PC-9 (cell line): ENCODE measurements around the gene FLAD1. TPM values are rescaled to one million over a fixed set of nuclear protein-coding genes. Genes with fewer than 3 reads are reported as not detected.

ENCODE experiments used
- BruUV-seq: library from RNA; stranded (reverse); fragments of 400-500 nt; replicated peaks from 2 replicates; lab custom pipeline; 2021; lab: Mats Ljungman, UMichigan
- CTCF ChIA-PET: fragments of 300-600 bp; sonication (Branson Sonifier 250); formaldehyde crosslinking; loops from one replicate; lab custom pipeline; 2022; ENCODE audit warnings: antibody characterized with exemption; lab: Charles Lee
- POLR2A ChIA-PET: fragments of 300-600 bp; sonication (Branson Sonifier 250); formaldehyde crosslinking; loops from one replicate; lab custom pipeline; 2022; ENCODE audit warnings: antibody characterized with exemption; ENCODE audit not compliant: unreplicated experiment; lab: Charles Lee
- DNase-seq, 2 experiments: peaks; one replicate each; pipeline versions ENCODE4 v3.0.0 to v3.0.0-alpha.2; 2015 to 2022; ENCODE audit warnings: mixed read lengths in 1 of 2
- H2AFZ ChIP-seq: fragments of 200-600 bp; sonication (generic); 2 replicates; pipeline ENCODE4 v1.8.1; 2017; ENCODE audit warnings: antibody characterized with exemption
- H3F3A ChIP-seq: fragments of 200-600 bp; sonication (generic); 2 replicates; pipeline ENCODE4 v1.8.1; 2017; ENCODE audit warnings: antibody characterized with exemption, mild to moderate bottlenecking, low read depth; ENCODE audit not compliant: insufficient read depth
- H3K27ac ChIP-seq: fragments of 200-600 bp; sonication (generic); 2 replicates; pipeline ENCODE4 v1.6.1; 2016; ENCODE audit warnings: mixed run types
- H3K27me3 ChIP-seq: fragments of 200-600 bp; sonication (generic); 2 replicates; pipeline ENCODE4 v1.6.1; 2016; ENCODE audit warnings: low read depth, mixed run types; ENCODE audit not compliant: insufficient read depth
- H3K36me3 ChIP-seq: fragments of 200-600 bp; sonication (generic); 2 replicates; pipeline ENCODE4 v1.6.1; 2016; ENCODE audit warnings: low read depth, mixed run types
- H3K4me1 ChIP-seq: fragments of 200-600 bp; sonication (generic); replicated peaks from 2 replicates; pipeline ENCODE4 v1.6.1; 2016; ENCODE audit warnings: mixed run types; ENCODE audit not compliant: insufficient read depth
- H3K4me2 ChIP-seq: fragments of 200-600 bp; sonication (generic); 2 replicates; pipeline ENCODE4 v1.6.1; 2017; ENCODE audit warnings: mixed run types
- H3K4me3 ChIP-seq: fragments of 200-600 bp; sonication (generic); 2 replicates; pipeline ENCODE4 v1.6.1; 2016; ENCODE audit warnings: mixed run types
- H3K79me2 ChIP-seq: fragments of 200-600 bp; sonication (generic); 2 replicates; pipeline ENCODE4 v1.6.1; 2017; ENCODE audit warnings: low read depth, mixed run types
- H3K9me2 ChIP-seq: fragments of 200-600 bp; sonication (generic); 2 replicates; pipeline ENCODE4 v1.8.1; 2017; ENCODE audit warnings: mild to moderate bottlenecking; ENCODE audit not compliant: insufficient read depth
- H3K9me3 ChIP-seq: fragments of 200-600 bp; sonication (generic); 2 replicates; pipeline ENCODE4 v1.8.1; 2016; ENCODE audit warnings: low read depth; ENCODE audit not compliant: insufficient read depth
- H4K20me1 ChIP-seq: fragments of 200-600 bp; sonication (generic); 2 replicates; pipeline ENCODE4 v1.8.1; 2017; ENCODE audit not compliant: insufficient read depth
- CTCF ChIP-seq: fragments of 200-600 bp; sonication (generic); conservative IDR thresholded peaks from 2 replicates; pipeline ENCODE4 v1.6.1; 2017; ENCODE audit warnings: mixed run types, antibody characterized with exemption, mild to moderate bottlenecking, moderate library complexity
- EZH2 ChIP-seq: fragments of 200-600 bp; sonication (generic); IDR thresholded peaks from 2 replicates; pipeline ENCODE4 v1.8.0; 2017; ENCODE audit warnings: antibody characterized with exemption, low read depth
- intact Hi-C: fragments of 100-400 bp; cut with micrococcal nuclease; formaldehyde crosslinking; loops from one replicate; pipeline ENCODE4 v1.10.0; 2022; ENCODE audit not compliant: unreplicated experiment
- total RNA-seq: library from RNA; stranded (reverse); gene quantifications from 2 replicates; pipeline ENCODE4 v1.2.3, GENCODE V29; 2021

FLAD1 gene
- total RNA-seq, 1 experiment from 2014 or later = 54.2 TPM

DNA sequence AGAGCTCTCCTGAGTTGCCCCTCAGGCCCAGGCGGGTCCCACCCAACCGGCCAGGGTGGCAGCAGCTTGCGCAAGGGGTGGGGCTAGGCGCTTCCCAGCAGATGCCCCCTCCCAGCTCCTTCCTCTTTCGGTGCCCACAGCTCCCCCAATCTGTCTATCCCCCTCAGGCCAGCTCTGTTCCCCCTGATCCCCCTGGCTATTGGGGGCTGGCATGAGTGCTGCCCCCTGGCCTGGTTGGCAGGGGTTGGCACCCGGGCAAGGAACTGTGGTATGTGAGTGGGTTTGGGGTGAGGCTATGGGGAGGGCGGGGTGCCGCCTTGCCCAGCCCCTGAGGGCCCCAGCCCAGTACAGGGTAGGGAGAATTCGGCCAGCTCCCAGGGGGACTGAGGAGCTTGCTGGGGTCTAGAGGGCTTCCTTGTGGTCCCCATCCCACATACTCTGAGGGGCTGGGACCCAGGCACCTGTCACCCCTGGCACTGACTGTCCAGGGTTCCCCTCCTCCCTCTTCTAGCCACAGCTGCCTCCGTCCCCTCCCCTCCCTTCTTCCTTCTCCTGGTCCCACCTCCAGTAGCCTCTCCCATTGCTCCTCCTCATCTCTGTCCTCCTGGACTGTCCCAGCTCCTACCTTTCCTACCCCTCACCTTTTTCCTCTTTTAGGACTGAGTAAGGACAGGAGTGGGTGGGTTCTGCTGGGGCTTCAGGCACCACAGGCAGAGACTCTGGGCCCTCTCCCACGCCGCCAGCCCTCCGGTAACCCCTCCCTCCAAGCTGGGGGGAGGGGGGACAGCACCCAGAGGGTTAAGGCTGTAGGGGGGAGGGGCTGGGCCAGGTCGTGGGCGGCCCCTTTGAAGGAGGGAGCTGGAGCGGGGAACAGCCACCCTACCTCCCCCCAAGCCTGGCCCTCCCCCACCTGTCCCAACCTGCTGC lies 25.1 kb downstream of the FLAD1 start:
- Histone ChIP-seq H3F3A (peaks cover 24% of the 10 kb centered on the region), H3K4me1 (peaks cover 10% of the 10 kb centered on the region), H4K20me1 (peaks cover 35% of the 10 kb centered on the region), H3K27me3 (no peaks in the 10 kb centered on the region), H3K4me2 (no peak overlapping the region), H2AFZ (no peak overlapping the region), H3K4me3 (no peak overlapping the region), H3K27ac (no peak overlapping the region), H3K36me3 (no peaks in the 10 kb centered on the region), H3K79me2 (peaks cover 58% of the 10 kb centered on the region), H3K9me2 (no peaks in the 10 kb centered on the region), H3K9me3 (no peaks in the 10 kb centered on the region)
- ChIA-PET CTCF (no interaction called here), POLR2A (interaction anchor here (0.6 kb wide), 1 partner anchor 90 kb away, joined by 3 read pairs; no protein-coding TSS in a partner anchor)
- DNase-seq = no peak
- intact Hi-C loops = no loop called here
- TF ChIP-seq CTCF (no peak), EZH2 (no peak)
- no TSS peak for BruUV-seq

GRCh38 chr1:155009221-155009711 lies 26.1 kb downstream of the FLAD1 start:
- H3K4me2 ChIP-seq = no peak overlapping the region
- no peak for DNase-seq
- peaks cover 49% of the 10 kb centered on the region for H3K79me2 ChIP-seq
- CTCF ChIA-PET = no interaction called here
- no peaks in the 10 kb centered on the region for H3K9me3 ChIP-seq
- no peaks in the 10 kb centered on the region for H3K36me3 ChIP-seq
- POLR2A ChIA-PET = no interaction called here
- no peaks in the 10 kb centered on the region for H3K27me3 ChIP-seq
- intact Hi-C loops = no loop called here
- TF ChIP-seq CTCF (no peak), EZH2 (no peak)
- peaks cover 9% of the 10 kb centered on the region for H3K4me1 ChIP-seq
- no peak overlapping the region for H2AFZ ChIP-seq
- H3K9me2 ChIP-seq = no peaks in the 10 kb centered on the region
- peaks cover 36% of the 10 kb centered on the region for H4K20me1 ChIP-seq
- H3K4me3 ChIP-seq = no peak overlapping the region
- H3F3A ChIP-seq = peaks cover 26% of the 10 kb centered on the region
- BruUV-seq = no TSS peak
- no peak overlapping the region for H3K27ac ChIP-seq

GRCh38 chr1:155009742-155010141 lies 26.6 kb downstream of the FLAD1 start:
- peaks cover 45% of the 10 kb centered on the region for H3K79me2 ChIP-seq
- H3K4me1 ChIP-seq = peaks cover 4% of the 10 kb centered on the region
- ChIA-PET POLR2A (no interaction called here), CTCF (no interaction called here)
- H3K4me3 ChIP-seq = no peak overlapping the region
- TF ChIP-seq CTCF = no peak
- no peak for TF ChIP-seq EZH2
- intact Hi-C loops = no loop called here
- no peak overlapping the region for H3K27ac ChIP-seq
- H4K20me1 ChIP-seq = peaks cover 36% of the 10 kb centered on the region
- H3K36me3 ChIP-seq = no peaks in the 10 kb centered on the region
- BruUV-seq = no TSS peak
- H2AFZ ChIP-seq = no peak overlapping the region
- H3K27me3 ChIP-seq = no peaks in the 10 kb centered on the region
- no peak overlapping the region for H3K4me2 ChIP-seq
- H3K9me3 ChIP-seq = no peaks in the 10 kb centered on the region
- DNase-seq = no peak
- H3K9me2 ChIP-seq = no peaks in the 10 kb centered on the region
- H3F3A ChIP-seq = peaks cover 27% of the 10 kb centered on the region
